ENCODE data around the gene SPSB2.
"Not testable (repeated sequence)": the region's sequence is repeated elsewhere in the genome, so short reads cannot be mapped to it uniquely, and the experiment has no call there.

Gene SPSB2

DNA sequence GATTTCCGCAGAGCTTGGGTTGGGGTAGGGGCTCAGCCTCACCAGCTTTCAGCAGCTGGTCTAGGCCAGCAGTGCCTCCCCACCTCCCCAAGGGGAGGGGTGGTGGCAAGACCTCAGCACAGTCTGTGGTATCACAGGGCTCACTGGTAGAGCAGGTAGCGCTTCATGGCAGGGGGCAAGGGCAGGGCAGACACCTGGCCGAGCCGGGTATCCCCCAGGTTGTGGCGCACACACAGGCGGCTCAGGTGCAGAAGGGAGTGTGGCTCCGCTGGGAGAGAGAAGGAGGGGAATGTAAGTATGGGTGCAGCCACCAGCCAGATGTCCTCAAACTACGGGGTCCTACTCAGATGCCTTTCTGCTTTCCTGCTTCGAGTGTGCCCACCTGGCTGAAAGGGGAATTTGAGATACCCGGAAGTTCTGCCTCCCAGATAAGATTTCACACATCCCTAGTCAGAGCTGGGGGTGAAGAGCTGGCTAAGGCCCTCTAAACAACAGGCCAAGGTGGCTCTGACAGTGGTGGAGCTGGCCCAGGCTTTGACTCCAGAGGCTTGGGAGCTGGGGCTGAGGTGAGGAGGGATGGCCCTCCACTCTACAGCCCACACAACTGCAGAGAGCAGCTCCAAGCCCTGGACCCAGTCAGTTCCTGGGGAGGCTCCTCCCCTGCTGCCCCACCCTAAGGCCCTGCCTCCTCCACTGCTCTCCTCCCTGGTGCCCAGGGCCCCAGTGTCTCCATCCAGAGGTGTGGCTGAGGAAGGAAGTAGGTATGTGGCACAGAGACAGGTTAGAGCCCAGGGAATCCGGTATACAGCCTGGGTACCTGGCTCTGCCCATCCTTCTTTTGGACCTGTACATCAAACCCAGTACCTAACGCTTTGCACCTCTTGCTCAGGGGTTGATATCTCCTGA, 1.8 kb downstream of the SPSB2 start:
- Histone ChIP-seq H3K9me3 (ENCODE audit: low read length) (no peaks in the 10 kb centered on the region), H3F3A (ENCODE audit: insufficient read depth, low read length) (peaks cover 13% of the 10 kb centered on the region), H3K36me3 (ENCODE audit: insufficient read depth, low read length) (peaks cover 63% of the 10 kb centered on the region), H3K9ac (ENCODE audit: low read length) (peak overlapping the region; percentile 49; the same call in 1 of the 2 replicates), H3K4me2 (ENCODE audit: low read length) (peak overlapping the region; percentile 93), H2AFZ (ENCODE audit: low read length) (no peak overlapping the region), H3K9me2 (ENCODE audit: low read depth, low read length) (no peaks in the 10 kb centered on the region), H3K4me3 (ENCODE audit: low read depth, low read length, poor library complexity, severe bottlenecking) (peak overlapping the region; percentile 83), H3K4me1 (ENCODE audit: insufficient read depth, low read length, severe bottlenecking) (peaks cover 60% of the 10 kb centered on the region), H3K27me3 (ENCODE audit: insufficient read depth, low read length) (no peaks in the 10 kb centered on the region), H3K79me2 (ENCODE audit: insufficient read depth, low read length) (peaks cover 8% of the 10 kb centered on the region), H3K27ac (ENCODE audit: low read depth, low read length, poor library complexity, severe bottlenecking) (peak overlapping the region; percentile 78), H4K20me1 (ENCODE audit: insufficient read depth, low read length) (peaks cover 3% of the 10 kb centered on the region; the same call in 1 of the 2 replicates)
- no peak for TF ChIP-seq EZH2 (IDR thresholded peaks at IDR 0.05; ENCODE audit: borderline replicate concordance, low read length)
- TF ChIP-seq, protein P1, sequence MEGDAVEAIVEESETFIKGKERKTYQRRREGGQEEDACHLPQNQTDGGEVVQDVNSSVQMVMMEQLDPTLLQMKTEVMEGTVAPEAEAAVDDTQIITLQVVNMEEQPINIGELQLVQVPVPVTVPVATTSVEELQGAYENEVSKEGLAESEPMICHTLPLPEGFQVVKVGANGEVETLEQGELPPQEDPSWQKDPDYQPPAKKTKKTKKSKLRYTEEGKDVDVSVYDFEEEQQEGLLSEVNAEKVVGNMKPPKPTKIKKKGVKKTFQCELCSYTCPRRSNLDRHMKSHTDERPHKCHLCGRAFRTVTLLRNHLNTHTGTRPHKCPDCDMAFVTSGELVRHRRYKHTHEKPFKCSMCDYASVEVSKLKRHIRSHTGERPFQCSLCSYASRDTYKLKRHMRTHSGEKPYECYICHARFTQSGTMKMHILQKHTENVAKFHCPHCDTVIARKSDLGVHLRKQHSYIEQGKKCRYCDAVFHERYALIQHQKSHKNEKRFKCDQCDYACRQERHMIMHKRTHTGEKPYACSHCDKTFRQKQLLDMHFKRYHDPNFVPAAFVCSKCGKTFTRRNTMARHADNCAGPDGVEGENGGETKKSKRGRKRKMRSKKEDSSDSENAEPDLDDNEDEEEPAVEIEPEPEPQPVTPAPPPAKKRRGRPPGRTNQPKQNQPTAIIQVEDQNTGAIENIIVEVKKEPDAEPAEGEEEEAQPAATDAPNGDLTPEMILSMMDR (IDR thresholded peaks at IDR 0.05; ENCODE audit: low read length): no peak

DNA sequence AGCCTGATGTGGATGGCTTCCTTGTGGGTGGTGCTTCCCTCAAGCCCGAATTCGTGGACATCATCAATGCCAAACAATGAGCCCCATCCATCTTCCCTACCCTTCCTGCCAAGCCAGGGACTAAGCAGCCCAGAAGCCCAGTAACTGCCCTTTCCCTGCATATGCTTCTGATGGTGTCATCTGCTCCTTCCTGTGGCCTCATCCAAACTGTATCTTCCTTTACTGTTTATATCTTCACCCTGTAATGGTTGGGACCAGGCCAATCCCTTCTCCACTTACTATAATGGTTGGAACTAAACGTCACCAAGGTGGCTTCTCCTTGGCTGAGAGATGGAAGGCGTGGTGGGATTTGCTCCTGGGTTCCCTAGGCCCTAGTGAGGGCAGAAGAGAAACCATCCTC, 2.8 kb downstream of the SPSB2 start:
- H3K4me2 ChIP-seq (ENCODE audit: low read length): peak overlapping the region; percentile 99; the same call in 1 of the 2 replicates
- H4K20me1 ChIP-seq (ENCODE audit: insufficient read depth, low read length); H2AFZ ChIP-seq (ENCODE audit: low read length); H3K79me2 ChIP-seq (ENCODE audit: insufficient read depth, low read length); H3K4me3 ChIP-seq (ENCODE audit: low read depth, low read length, poor library complexity, severe bottlenecking); H3K9ac ChIP-seq (ENCODE audit: low read length); H3K9me2 ChIP-seq (ENCODE audit: low read depth, low read length); H3K27me3 ChIP-seq (ENCODE audit: insufficient read depth, low read length); H3K9me3 ChIP-seq (ENCODE audit: low read length): not testable (repeated sequence)
- H3F3A ChIP-seq (ENCODE audit: insufficient read depth, low read length): peaks cover 13% of the 10 kb centered on the region
- H3K36me3 ChIP-seq (ENCODE audit: insufficient read depth, low read length): peaks cover 64% of the 10 kb centered on the region
- peaks cover 61% of the 10 kb centered on the region for H3K4me1 ChIP-seq (ENCODE audit: insufficient read depth, low read length, severe bottlenecking)
- H3K27ac ChIP-seq (ENCODE audit: low read depth, low read length, poor library complexity, severe bottlenecking): peak overlapping the region; percentile 78

DNA sequence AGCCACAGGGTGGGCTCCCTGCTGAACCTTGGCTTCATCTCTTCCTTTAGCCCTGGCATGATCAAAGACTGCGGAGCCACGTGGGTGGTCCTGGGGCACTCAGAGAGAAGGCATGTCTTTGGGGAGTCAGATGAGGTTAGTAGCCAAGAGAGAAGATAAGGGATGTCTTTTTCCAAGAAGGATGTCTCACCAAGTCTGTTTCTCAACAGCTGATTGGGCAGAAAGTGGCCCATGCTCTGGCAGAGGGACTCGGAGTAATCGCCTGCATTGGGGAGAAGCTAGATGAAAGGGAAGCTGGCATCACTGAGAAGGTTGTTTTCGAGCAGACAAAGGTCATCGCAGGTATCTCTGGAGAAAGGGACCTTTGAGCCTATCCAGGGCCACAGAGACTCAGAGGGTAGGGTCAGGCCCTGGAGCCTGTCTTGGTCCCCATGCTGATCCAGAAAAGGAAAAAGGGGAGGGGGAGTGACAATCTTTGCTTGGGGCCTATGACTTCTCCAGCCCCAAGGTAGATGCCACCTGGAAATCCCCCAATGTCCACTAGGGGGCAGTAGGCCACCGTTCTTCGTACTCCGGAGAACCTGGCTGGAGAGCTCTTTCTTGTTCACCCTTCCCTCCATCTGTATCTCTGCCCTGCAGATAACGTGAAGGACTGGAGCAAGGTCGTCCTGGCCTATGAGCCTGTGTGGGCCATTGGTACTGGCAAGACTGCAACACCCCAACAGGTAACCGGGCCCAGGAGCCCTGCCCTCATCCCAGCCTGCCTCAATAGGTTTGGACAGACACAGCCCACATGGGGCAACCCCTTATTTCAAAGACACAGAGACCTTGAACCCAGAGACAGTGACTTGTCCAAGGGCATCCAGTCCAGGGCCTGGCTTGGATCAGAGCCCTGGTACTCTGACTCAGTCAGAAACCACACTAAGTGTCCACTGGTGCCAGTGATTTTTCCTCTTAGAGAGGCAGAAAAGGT, 3.8 kb downstream of the SPSB2 start:
- no peak for TF ChIP-seq EZH2 (IDR thresholded peaks at IDR 0.05; ENCODE audit: borderline replicate concordance, low read length)
- TF ChIP-seq, protein P1 (IDR thresholded peaks at IDR 0.05; ENCODE audit: low read length): peak; percentile 82
- Histone ChIP-seq H3K36me3 (ENCODE audit: insufficient read depth, low read length) (peaks cover 64% of the 10 kb centered on the region), H3K9me2 (ENCODE audit: low read depth, low read length) (no peaks in the 10 kb centered on the region), H4K20me1 (ENCODE audit: insufficient read depth, low read length) (peaks cover 3% of the 10 kb centered on the region; the same call in 1 of the 2 replicates), H3K27me3 (ENCODE audit: insufficient read depth, low read length) (no peaks in the 10 kb centered on the region), H3F3A (ENCODE audit: insufficient read depth, low read length) (peaks cover 13% of the 10 kb centered on the region), H3K9me3 (ENCODE audit: low read length) (no peaks in the 10 kb centered on the region), H3K4me1 (ENCODE audit: insufficient read depth, low read length, severe bottlenecking) (peaks cover 61% of the 10 kb centered on the region), H3K4me2 (ENCODE audit: low read length) (peak overlapping the region; percentile 99), H3K27ac (ENCODE audit: low read depth, low read length, poor library complexity, severe bottlenecking) (peak overlapping the region; percentile 78), H3K79me2 (ENCODE audit: insufficient read depth, low read length) (peaks cover 8% of the 10 kb centered on the region), H3K9ac (ENCODE audit: low read length) (peak overlapping the region; percentile 99), H2AFZ (ENCODE audit: low read length) (no peak overlapping the region), H3K4me3 (ENCODE audit: low read depth, low read length, poor library complexity, severe bottlenecking) (peak overlapping the region; percentile 91)
